HFFc6 (cell line): ENCODE measurements around the gene PCNX3. TPM values are rescaled to one million over a fixed set of nuclear protein-coding genes. Genes with fewer than 3 reads are reported as not detected.
A peak's percentile ranks its signal among the peaks of the same experiment; 100 is the strongest.
"Not testable (repeated sequence)": the region's sequence is repeated elsewhere in the genome, so short reads cannot be mapped to it uniquely, and the experiment has no call there.

Source experiments
- DNase-seq: peaks from one replicate; pipeline ENCODE4 v3.0.0-alpha.2; 2018
- H3K27ac Mint-ChIP-seq: 2 replicates; pipeline ENCODE4 v1.8.0; 2020; ENCODE audit warnings: mild to moderate bottlenecking, mixed read lengths
- H3K27me3 Mint-ChIP-seq: 2 replicates; pipeline ENCODE4 v1.8.0; 2021; ENCODE audit warnings: mild to moderate bottlenecking, moderate library complexity, mixed read lengths; ENCODE audit not compliant: insufficient read depth
- H3K36me3 Mint-ChIP-seq: 2 replicates; pipeline ENCODE4 v1.8.0; 2021; ENCODE audit warnings: low read depth, mixed read lengths
- H3K4me1 Mint-ChIP-seq: 2 replicates; pipeline ENCODE4 v1.8.0; 2020; ENCODE audit warnings: low read depth, mixed read lengths
- H3K4me3 Mint-ChIP-seq: 2 replicates; pipeline ENCODE4 v1.8.0; 2020; ENCODE audit warnings: mild to moderate bottlenecking, moderate library complexity, mixed read lengths
- H3K9me3 Mint-ChIP-seq: 2 replicates; pipeline ENCODE4 v1.8.0; 2020; ENCODE audit warnings: mild to moderate bottlenecking, mixed read lengths
- CTCF ChIP-seq: fragments of 200-600 bp; sonication (generic); IDR thresholded peaks from 2 replicates; pipeline ENCODE4 v1.5.0; 2021; ENCODE audit warnings: antibody characterized with exemption, mild to moderate bottlenecking
- total RNA-seq, 6 experiments: library from RNA; stranded (reverse); fragmentation: NEBNext Ultra II Directional; extraction: Animal tissue kit (Norgen Biotek cat#: 25700); gene quantifications; 2 replicates in 1 of 6; 3 replicates in 5 of 6; pipeline ENCODE4 v1.2.3, GENCODE V29; 2021

Gene PCNX3
- total RNA-seq, 6 experiments from 2014 or later, result 51.5 to 66.7 (median 57.3) TPM

GRCh38 chr11:65655570-65656332 lies 40.2 kb downstream of the PCNX3 start:
- no peaks in the 10 kb centered on the region for H3K9me3 Mint-ChIP-seq
- peaks cover 41% of the 10 kb centered on the region for H3K36me3 Mint-ChIP-seq
- H3K27me3 Mint-ChIP-seq, result peaks cover 11% of the 10 kb centered on the region
- no peak for DNase-seq
- peaks cover 33% of the 10 kb centered on the region for H3K4me1 Mint-ChIP-seq
- H3K27ac Mint-ChIP-seq, result no peak overlapping the region; the same call in 1 of the 2 replicates
- TF ChIP-seq CTCF, result no peak
- H3K4me3 Mint-ChIP-seq, result no peak overlapping the region

GRCh38 chr11:65657426-65657825 lies 41.9 kb downstream of the PCNX3 start:
- Mint-ChIP-seq H3K27ac (peak overlapping the region; percentile 28; the same call in 1 of the 2 replicates), H3K9me3 (no peaks in the 10 kb centered on the region), H3K4me1 (peaks cover 20% of the 10 kb centered on the region), H3K36me3 (peaks cover 41% of the 10 kb centered on the region), H3K4me3 (no peak overlapping the region), H3K27me3 (peaks cover 7% of the 10 kb centered on the region)
- no peak for TF ChIP-seq CTCF
- no peak for DNase-seq

GRCh38 chr11:65658174-65659021 lies 42.8 kb downstream of the PCNX3 start:
- H3K4me1 Mint-ChIP-seq, result peaks cover 13% of the 10 kb centered on the region
- peaks cover 41% of the 10 kb centered on the region for H3K36me3 Mint-ChIP-seq
- DNase-seq, result no peak
- H3K27ac Mint-ChIP-seq, result no peak overlapping the region
- peaks cover 3% of the 10 kb centered on the region for H3K27me3 Mint-ChIP-seq
- H3K9me3 Mint-ChIP-seq, result no peaks in the 10 kb centered on the region
- TF ChIP-seq CTCF, result no peak
- H3K4me3 Mint-ChIP-seq, result no peak overlapping the region

- no peak for TF ChIP-seq CTCF
- H3K4me1 Mint-ChIP-seq, result peaks cover 13% of the 10 kb centered on the region
- DNase-seq, result no peak
- no peak overlapping the region for H3K4me3 Mint-ChIP-seq
- peaks cover 37% of the 10 kb centered on the region for H3K36me3 Mint-ChIP-seq
- no peak overlapping the region for H3K27ac Mint-ChIP-seq
- no peaks in the 10 kb centered on the region for H3K27me3 Mint-ChIP-seq
- no peaks in the 10 kb centered on the region for H3K9me3 Mint-ChIP-seq
These were observed 44.5 kb downstream of the PCNX3 start for GRCh38 chr11:65660038-65660437.

GRCh38 chr11:65660908-65661307 lies 45.3 kb downstream of the PCNX3 start:
- H3K4me1 Mint-ChIP-seq, result peaks cover 13% of the 10 kb centered on the region
- DNase-seq, H3K9me3 Mint-ChIP-seq, H3K27me3 Mint-ChIP-seq: not testable (repeated sequence)
- peaks cover 30% of the 10 kb centered on the region for H3K36me3 Mint-ChIP-seq
- peak overlapping the region; percentile 89 for H3K4me3 Mint-ChIP-seq
- peak overlapping the region; percentile 36; the same call in 1 of the 2 replicates for H3K27ac Mint-ChIP-seq
